IMR-90 (cell line): ENCODE results near the gene MEF2D. TPM values are rescaled to one million over a fixed set of nuclear protein-coding genes. Genes with fewer than 3 reads are reported as not detected.

ENCODE experiments used
- ATAC-seq: fragments of 200-7000 bp; cut with Tn5 transposase; 2 replicates; pipeline ENCODE4 v1.9.1; 2020; ENCODE audit warnings: low read depth, mild to moderate bottlenecking, moderate library complexity
- BruUV-seq: library from RNA; stranded (reverse); fragments of 400-500 nt; replicated peaks from 2 replicates; lab custom pipeline; 2021; lab: Mats Ljungman, UMichigan
- CTCF ChIA-PET: fragments of 300-600 bp; formaldehyde crosslinking; extraction: SDS; loops from one replicate; lab custom pipeline; 2021; ENCODE audit warnings: antibody characterized with exemption; lab: Yijun Ruan, JAX
- POLR2A ChIA-PET: fragments of 300-600 bp; sonication (Branson Sonifier 250); formaldehyde crosslinking; loops from one replicate; lab custom pipeline; 2022; ENCODE audit warnings: antibody characterized with exemption; ENCODE audit not compliant: unreplicated experiment; lab: Charles Lee
- DNase-seq: peaks from one replicate; pipeline ENCODE4 v3.0.0; 2013
- H2AFZ ChIP-seq: replicated peaks from 2 replicates; pipeline ENCODE3; 2013; ENCODE audit warnings: low read length, mild to moderate bottlenecking; ENCODE audit not compliant: poor library complexity
- H2AK5ac ChIP-seq: 2 replicates; pipeline ENCODE4 v1.6.1; 2013; ENCODE audit warnings: low read depth, low read length, inconsistent platforms
- H2AK9ac ChIP-seq: replicated peaks from 2 replicates; pipeline ENCODE3; 2013; ENCODE audit warnings: mild to moderate bottlenecking, low read depth, low read length, moderate library complexity; ENCODE audit not compliant: poor library complexity
- H2BK120ac ChIP-seq: 2 replicates; pipeline ENCODE4 v1.6.1; 2013; ENCODE audit warnings: low read depth, low read length, inconsistent platforms
- H2BK15ac ChIP-seq: 3 replicates; pipeline ENCODE4 v1.6.1; 2013; ENCODE audit warnings: low read depth, low read length, inconsistent platforms
- H2BK20ac ChIP-seq: 2 replicates; pipeline ENCODE4 v1.6.1; 2013; ENCODE audit warnings: low read depth, mild to moderate bottlenecking, inconsistent platforms, low read length, moderate library complexity
- H2BK5ac ChIP-seq: 2 replicates; pipeline ENCODE4 v1.6.1; 2013; ENCODE audit warnings: mild to moderate bottlenecking, low read depth, low read length, inconsistent platforms; ENCODE audit not compliant: poor library complexity, severe bottlenecking
- H3K14ac ChIP-seq: replicated peaks from 2 replicates; pipeline ENCODE4 v1.6.1; 2013; ENCODE audit warnings: low read depth, low read length, inconsistent platforms
- H3K18ac ChIP-seq: 2 replicates; pipeline ENCODE4 v1.6.1; 2013; ENCODE audit warnings: low read depth, low read length, control low read depth
- H3K23ac ChIP-seq: 2 replicates; pipeline ENCODE4 v1.6.1; 2013; ENCODE audit warnings: low read depth, low read length, inconsistent platforms
- H3K27ac ChIP-seq: 2 replicates; pipeline ENCODE4 v1.5.1; 2013; ENCODE audit warnings: mild to moderate bottlenecking, control low read depth, low read length; ENCODE audit not compliant: insufficient read depth
- H3K27me3 ChIP-seq: 2 replicates; pipeline ENCODE4 v1.6.1; 2013; ENCODE audit warnings: low read length; ENCODE audit not compliant: control insufficient read depth, insufficient read depth
- H3K36me3 ChIP-seq: 2 replicates; pipeline ENCODE4 v1.6.1; 2013; ENCODE audit warnings: low read length, mixed read lengths; ENCODE audit not compliant: control insufficient read depth, insufficient read depth
- H3K4ac ChIP-seq: 2 replicates; pipeline ENCODE4 v1.6.1; 2013; ENCODE audit warnings: low read depth, low read length, inconsistent platforms
- H3K4me1 ChIP-seq: 2 replicates; pipeline ENCODE4 v1.6.1; 2013; ENCODE audit warnings: low read length, mixed read lengths; ENCODE audit not compliant: control insufficient read depth, insufficient read depth
- H3K4me2 ChIP-seq: 2 replicates; pipeline ENCODE4 v1.6.1; 2013; ENCODE audit warnings: low read depth, mild to moderate bottlenecking, control low read depth, low read length, moderate library complexity
- H3K4me3 ChIP-seq: 2 replicates; pipeline ENCODE4 v1.5.1; 2013; ENCODE audit warnings: low read depth, mild to moderate bottlenecking, control low read depth, low read length, moderate library complexity; ENCODE audit not compliant: insufficient read depth
- H3K56ac ChIP-seq: 2 replicates; pipeline ENCODE4 v1.6.1; 2013; ENCODE audit warnings: low read length, inconsistent platforms; ENCODE audit not compliant: insufficient read depth; ENCODE audit errors: extremely low read depth
- H3K79me1 ChIP-seq, 2 experiments: 2 replicates each; pipeline ENCODE4 v1.6.1; 2013; ENCODE audit warnings: low read length in 2 of 2, inconsistent platforms in 1 of 2, low read depth in 1 of 2
- H3K9ac ChIP-seq: 2 replicates; pipeline ENCODE4 v1.6.1; 2013; ENCODE audit warnings: low read depth, low read length, control low read depth
- H3K9me1 ChIP-seq: 2 replicates; pipeline ENCODE4 v1.6.1; 2013; ENCODE audit warnings: low read length, inconsistent platforms; ENCODE audit not compliant: insufficient read depth
- H3K9me3 ChIP-seq: 2 replicates; pipeline ENCODE4 v1.6.1; 2013; ENCODE audit warnings: low read length; ENCODE audit not compliant: control insufficient read depth, insufficient read depth
- H4K20me1 ChIP-seq: 2 replicates; pipeline ENCODE4 v1.6.1; 2013; ENCODE audit warnings: low read length, inconsistent platforms; ENCODE audit not compliant: insufficient read depth
- H4K5ac ChIP-seq: 2 replicates; pipeline ENCODE4 v1.6.1; 2013; ENCODE audit warnings: mild to moderate bottlenecking, low read depth, low read length, control low read depth
- H4K8ac ChIP-seq, 2 experiments: 2 replicates each; pipeline ENCODE4 v1.6.1; 2013; ENCODE audit warnings: low read depth in 2 of 2, low read length in 2 of 2, control low read depth in 1 of 2, inconsistent platforms in 1 of 2
- H4K91ac ChIP-seq: 2 replicates; pipeline ENCODE4 v1.6.1; 2013; ENCODE audit warnings: low read depth, low read length, inconsistent platforms; ENCODE audit not compliant: insufficient read depth
- BHLHE40 ChIP-seq: fragments of 150-350 bp; IDR thresholded peaks from 2 replicates; pipeline ENCODE4 v1.6.1; 2016; ENCODE audit warnings: mild to moderate bottlenecking, low read depth, low read length
- CTCF ChIP-seq: conservative IDR thresholded peaks from 2 replicates; pipeline ENCODE4 v1.5.1; 2012; ENCODE audit warnings: mild to moderate bottlenecking, low read depth, low read length, improper control_type of control experiment
- MAFK ChIP-seq: IDR thresholded peaks from 2 replicates; pipeline ENCODE4 v1.6.1; 2012; ENCODE audit warnings: low read depth, low read length, improper control_type of control experiment
- MAZ ChIP-seq: IDR thresholded peaks from 2 replicates; pipeline ENCODE4 v1.6.1; 2012; ENCODE audit warnings: low read depth, mild to moderate bottlenecking, low read length, improper control_type of control experiment, moderate library complexity, borderline replicate concordance
- RAD21 ChIP-seq: IDR thresholded peaks from 2 replicates; pipeline ENCODE4 v1.6.1; 2012; ENCODE audit warnings: low read length, improper control_type of control experiment
- SMC3 ChIP-seq: fragments of 150-350 bp; IDR thresholded peaks from 2 replicates; pipeline ENCODE4 v1.6.1; 2016; ENCODE audit warnings: low read depth, mild to moderate bottlenecking, antibody characterized with exemption, low read length, moderate library complexity
- WGBS, 2 experiments: methylation state at CpG; one replicate each; pipeline versions ENCODE4 v1.1.5 to v1.1.7; 2013; ENCODE audit warnings: missing lambda C conversion rate in 2 of 2; ENCODE audit not compliant: insufficient read length in 1 of 2; ENCODE audit errors: extremely low coverage in 2 of 2; 5-methylcytosine and 5-hydroxymethylcytosine counted together
- dilution Hi-C: fragments of 300-500 bp; cut with HindIII; formaldehyde crosslinking; loops from one replicate; pipeline ENCODE4 v1.14.3; 2018; ENCODE audit warnings: low sequenced_read_pairs; ENCODE audit not compliant: unreplicated experiment
- in situ Hi-C: fragments of 300-500 bp; cut with MboI; formaldehyde crosslinking; loops from 3 replicates; pipeline ENCODE4 v1.14.3; 2019; ENCODE audit warnings: low sequenced_read_pairs, inconsistent platforms, mixed read lengths
- intact Hi-C: fragments of 100-400 bp; cut with micrococcal nuclease; formaldehyde crosslinking; loops from 2 replicates; pipeline ENCODE4 v1.10.0; 2022
- polyA plus RNA-seq, 3 experiments: library from polyadenylated mRNA; depleted of rRNA; stranded (reverse); fragments of >200 nt; gene quantifications; 2 replicates each; pipeline ENCODE4 v1.2.3, GENCODE V29; 2012; ENCODE audit warnings: low replicate concordance in 1 of 3
- total RNA-seq: library from RNA; depleted of rRNA; stranded (reverse); fragments of >200 nt; gene quantifications from 2 replicates; pipeline ENCODE4 v1.2.3, GENCODE V29; 2012

The MEF2D gene
- total and polyA plus RNA-seq, 2 of the 4 experiments (the other 2 are of a cell fraction), result 2.9 to 20.0 TPM

- 0 out of 2 replicates have a peak overlapping the region, but pooled peaks have one; percentile 31 for H3K23ac ChIP-seq
- no peak overlapping the region for H2AFZ ChIP-seq
- in situ Hi-C loops, result no loop called here
- H4K20me1 ChIP-seq, result peaks cover 92% of the 10 kb centered on the region
- POLR2A ChIA-PET, result interaction anchor here (0.5 kb wide), 1 partner anchor 20 kb away, joined by 8 read pairs; the partner anchor contains the start of gene MEF2D
- no peak overlapping the region for H3K56ac ChIP-seq
- H3K9me3 ChIP-seq, result no peaks in the 10 kb centered on the region
- DNase-seq (peak; percentile 50), ATAC-seq (peak; percentile 65; the same call in 1 of the 2 replicates)
- no peak overlapping the region for H4K5ac ChIP-seq
- no peak overlapping the region for H3K14ac ChIP-seq
- H3K18ac ChIP-seq, result no peak overlapping the region
- H3K4me2 ChIP-seq, result no peak overlapping the region
- H2BK20ac ChIP-seq, result no peak overlapping the region
- intact Hi-C loops, result loop anchor here (1.0 to 5.0 kb wide), 2 partner anchors 91 to 112 kb away; partner anchors contain the start of gene NAXE
- no peak overlapping the region for H3K4me3 ChIP-seq
- H3K27me3 ChIP-seq, result no peaks in the 10 kb centered on the region
- no peak overlapping the region for H3K27ac ChIP-seq
- peaks cover 30 to 96% of the 10 kb centered on the region in 2 experiments for H3K79me1 ChIP-seq
- no peak overlapping the region for H2BK5ac ChIP-seq
- peaks cover 47% of the 10 kb centered on the region for H3K9me1 ChIP-seq
- H2BK120ac ChIP-seq, result no peak overlapping the region; the same call in 1 of the 2 replicates
- H3K4ac ChIP-seq, result no peak overlapping the region
- 41% methylated on average over 20 of the region's 34 CpGs; no CpG with 5 or more reads in 1 of the 2 experiments for WGBS, 2 experiments
- H2BK15ac ChIP-seq, result no peak overlapping the region
- CTCF ChIA-PET, result interaction anchor here (0.5 to 1.1 kb wide), 8 partner anchors 9 to 91 kb away, joined by 3 to 6 read pairs (median 3); no protein-coding TSS in a partner anchor
- H2AK9ac ChIP-seq, result peak overlapping the region; percentile 47
- dilution Hi-C loops, result no loop called here
- no TSS peak for BruUV-seq
- H4K8ac ChIP-seq, result no peak overlapping the region
- peak overlapping the region; percentile 44; the same call in 1 of the 2 replicates for H2AK5ac ChIP-seq
- no peak overlapping the region for H3K9ac ChIP-seq
- H3K4me1 ChIP-seq, result peaks cover 33% of the 10 kb centered on the region
- H4K91ac ChIP-seq, result no peak overlapping the region
- peaks cover 72% of the 10 kb centered on the region for H3K36me3 ChIP-seq
- TF ChIP-seq BHLHE40 (no peak), RAD21 (peak; percentile 63), CTCF (peak; percentile 63), SMC3 (peak; percentile 59), MAZ (peak; percentile 37; the same call in 1 of the 2 replicates), MAFK (no peak)
These were observed 20.0 kb downstream of the MEF2D start for GRCh38 chr1:156480411-156481192.
